ENCODE data around the gene UQCR11.

DNA sequence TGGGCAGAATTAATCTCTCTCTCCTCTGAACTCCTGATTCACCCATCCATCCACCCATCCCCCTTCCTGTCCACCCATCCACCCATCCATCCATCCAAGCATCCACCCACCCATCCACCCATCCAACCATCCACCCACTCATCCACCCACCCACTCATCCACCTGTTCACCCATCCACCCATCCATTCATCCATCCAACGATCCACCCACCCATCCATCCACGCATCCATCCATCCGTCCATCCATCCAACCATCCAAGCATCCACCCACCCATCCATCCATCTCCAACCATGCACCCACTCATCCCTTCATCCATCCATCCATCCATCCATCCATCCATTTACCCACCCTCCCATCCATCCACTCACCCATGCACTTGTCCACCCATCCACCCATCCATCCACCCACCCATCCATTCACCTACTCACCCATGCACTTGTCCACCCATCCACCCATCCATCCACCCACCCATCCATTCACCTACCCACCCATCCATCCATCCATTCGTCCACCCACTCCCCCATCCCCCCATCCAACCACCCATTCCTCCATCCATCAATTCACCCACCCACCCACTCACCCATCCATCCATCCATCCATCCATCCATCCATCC, 55.8 kb downstream of the UQCR11 start:
- TF ChIP-seq, protein P1, sequence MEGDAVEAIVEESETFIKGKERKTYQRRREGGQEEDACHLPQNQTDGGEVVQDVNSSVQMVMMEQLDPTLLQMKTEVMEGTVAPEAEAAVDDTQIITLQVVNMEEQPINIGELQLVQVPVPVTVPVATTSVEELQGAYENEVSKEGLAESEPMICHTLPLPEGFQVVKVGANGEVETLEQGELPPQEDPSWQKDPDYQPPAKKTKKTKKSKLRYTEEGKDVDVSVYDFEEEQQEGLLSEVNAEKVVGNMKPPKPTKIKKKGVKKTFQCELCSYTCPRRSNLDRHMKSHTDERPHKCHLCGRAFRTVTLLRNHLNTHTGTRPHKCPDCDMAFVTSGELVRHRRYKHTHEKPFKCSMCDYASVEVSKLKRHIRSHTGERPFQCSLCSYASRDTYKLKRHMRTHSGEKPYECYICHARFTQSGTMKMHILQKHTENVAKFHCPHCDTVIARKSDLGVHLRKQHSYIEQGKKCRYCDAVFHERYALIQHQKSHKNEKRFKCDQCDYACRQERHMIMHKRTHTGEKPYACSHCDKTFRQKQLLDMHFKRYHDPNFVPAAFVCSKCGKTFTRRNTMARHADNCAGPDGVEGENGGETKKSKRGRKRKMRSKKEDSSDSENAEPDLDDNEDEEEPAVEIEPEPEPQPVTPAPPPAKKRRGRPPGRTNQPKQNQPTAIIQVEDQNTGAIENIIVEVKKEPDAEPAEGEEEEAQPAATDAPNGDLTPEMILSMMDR (IDR thresholded peaks at IDR 0.05): no peak
- TF ChIP-seq POLR2AphosphoS5 (IDR thresholded peaks at IDR 0.05): no peak
